Right ventricle myocardium inferior (tissue), 1 donor: Measurements from ENCODE around the gene KIR2DL3. TPM values are rescaled to one million over a fixed set of nuclear protein-coding genes. Genes with fewer than 3 reads are reported as not detected.
"Not testable (repeated sequence)": the region's sequence is repeated elsewhere in the genome, so short reads cannot be mapped to it uniquely, and the experiment has no call there.

Experiments
- ATAC-seq: fragments of 200-7000 bp; cut with Tn5 transposase; one replicate; pipeline ENCODE4 v1.9.1; 2020; ENCODE audit warnings: mild to moderate bottlenecking, moderate library complexity
- DNase-seq: peaks from one replicate; pipeline ENCODE4 v3.0.0; 2021; ENCODE audit errors: missing footprints
- intact Hi-C: fragments of 100-400 bp; cut with DNase I; formaldehyde crosslinking; loops from one replicate; pipeline ENCODE4 v1.11.0; 2022
- long read RNA-seq: library from polyadenylated mRNA; unstranded; transcript quantifications from one replicate; pipeline ENCODE4 v2.0.0, GENCODE V29; 2021
- total RNA-seq: library from RNA; stranded (reverse); fragmentation: NEBNext Ultra II Directional; extraction: Animal tissue kit (Norgen Biotek cat#: 25700); gene quantifications from one replicate; pipeline ENCODE4 v1.2.1, GENCODE V29; 2021
- donor health status: DM: no; HTN: yes; CAD: no; lungs with severe emphysema.

Gene KIR2DL3
- not detected for total RNA-seq
- long read RNA-seq: 0 reads

DNA sequence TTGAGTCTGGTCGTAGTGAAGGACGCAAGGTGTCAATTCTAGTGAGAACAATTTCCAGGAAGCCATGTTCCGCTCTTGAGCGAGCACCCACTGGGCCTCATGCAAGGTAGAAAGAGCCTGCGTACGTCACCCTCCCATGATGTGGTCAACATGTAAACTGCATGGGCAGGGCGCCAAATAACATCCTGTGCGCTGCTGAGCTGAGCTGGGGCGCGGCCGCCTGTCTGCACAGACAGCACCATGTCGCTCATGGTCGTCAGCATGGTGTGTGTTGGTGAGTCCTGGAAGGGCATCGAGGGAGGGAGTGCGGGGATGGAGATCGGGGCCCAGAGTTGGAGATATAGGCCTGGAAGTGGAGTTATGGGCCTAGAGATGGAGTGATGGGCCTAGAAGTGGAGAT is at the start of gene KIR2DL3:
Gene KIR2DL3, plus strand, starts transcription at position 208 of the 400 bp plus-strand sequence. Its CDS starts 33 bp downstream, at position 241.
- intact Hi-C loops, ATAC-seq, DNase-seq: not testable (repeated sequence)

DNA sequence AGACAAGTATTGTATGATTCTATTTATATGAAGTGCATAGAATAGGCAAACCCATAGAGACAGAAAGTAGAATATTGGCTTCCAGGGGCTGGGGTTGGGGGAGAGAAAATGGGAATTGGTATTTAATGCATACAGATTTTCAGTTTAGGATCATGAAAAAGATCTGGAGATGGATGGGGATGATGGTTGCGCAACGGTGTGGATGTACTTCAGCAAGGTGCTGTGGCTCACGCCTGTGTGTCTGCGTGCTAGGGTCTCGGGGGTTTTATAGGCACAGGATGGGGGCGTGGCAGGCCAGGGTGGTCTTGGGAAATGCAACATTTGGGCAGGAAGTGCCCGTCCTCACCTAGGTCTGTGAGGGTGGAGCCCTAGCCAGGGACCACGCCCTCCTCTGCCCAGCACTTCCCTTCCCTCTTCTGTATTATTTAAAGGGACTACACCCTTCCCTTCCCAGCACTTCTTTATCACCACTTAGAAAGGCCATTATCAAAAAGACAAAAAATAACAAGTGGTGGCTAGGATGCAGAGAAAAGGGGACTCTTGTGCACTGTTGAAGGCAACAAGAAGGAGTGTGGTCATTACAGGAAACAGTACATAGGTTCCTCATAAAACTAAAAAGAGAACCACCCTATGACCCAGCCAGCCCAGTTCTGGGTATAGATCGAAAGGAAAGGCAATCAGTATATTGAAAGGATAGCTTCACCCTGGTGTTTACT is 46.6 kb upstream of the KIR2DL3 start:
- DNase-seq (no peak), ATAC-seq (no peak)
- intact Hi-C loops: no loop called here

DNA sequence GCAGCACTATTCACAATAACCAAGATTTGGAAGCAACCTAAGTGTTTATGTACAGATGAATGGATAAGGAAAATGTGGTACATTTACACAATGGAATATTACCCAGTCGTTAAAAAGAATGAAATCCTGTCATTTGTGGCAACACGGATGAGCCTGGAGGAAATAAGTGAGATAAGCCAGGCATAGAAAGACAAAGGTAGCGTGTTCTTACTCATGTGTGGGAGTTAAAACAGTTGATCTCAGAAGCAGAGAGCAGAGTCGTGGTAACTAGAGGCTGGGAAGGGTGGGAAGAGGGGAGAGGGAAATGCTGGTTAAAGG is 46.1 kb upstream of the KIR2DL3 start:
- intact Hi-C loops: no loop called here
- no peak for DNase-seq
- ATAC-seq: no peak

DNA sequence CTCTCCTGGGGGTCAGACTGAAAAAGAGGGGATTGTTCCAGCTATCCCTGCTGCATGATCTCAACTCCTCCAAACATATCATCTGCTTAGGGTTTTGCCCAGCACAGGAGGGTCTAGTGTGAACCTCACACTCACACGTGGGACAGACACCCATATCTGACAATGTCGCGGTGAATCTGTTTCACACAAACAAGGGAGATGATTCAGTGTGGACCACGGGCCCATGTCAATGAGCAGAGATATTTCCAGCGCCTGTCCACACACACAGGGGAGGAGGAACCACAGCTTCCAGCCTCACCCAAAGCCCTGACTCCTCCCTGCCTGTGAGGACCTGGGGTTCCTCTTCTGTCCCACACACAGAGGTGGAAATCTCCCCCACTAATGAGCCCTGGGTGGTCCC is 43.7 kb upstream of the KIR2DL3 start:
- intact Hi-C loops: no loop called here
- DNase-seq: no peak

DNA sequence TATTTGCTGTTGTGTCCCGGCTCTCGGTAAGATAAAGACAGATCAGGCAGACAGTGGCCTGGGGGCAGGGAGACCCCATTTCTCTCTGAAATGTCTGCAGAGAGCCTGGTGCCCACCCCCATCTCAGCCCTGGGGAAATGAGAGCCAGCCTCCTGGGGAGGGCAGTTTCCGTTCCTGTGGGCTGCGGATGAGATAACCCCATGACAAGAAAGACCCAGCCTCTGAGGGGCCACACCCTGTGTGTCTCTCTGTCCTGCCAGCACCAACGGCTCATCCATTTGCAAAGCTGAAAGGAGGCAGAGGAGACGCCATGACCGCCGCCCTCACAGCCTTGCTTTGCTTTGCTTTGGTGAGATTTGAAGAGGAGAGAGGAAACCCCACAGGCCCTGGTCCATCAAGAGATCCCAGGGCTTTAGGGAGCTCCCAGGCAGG is 42.2 kb upstream of the KIR2DL3 start:
- intact Hi-C loops: no loop called here
- ATAC-seq: no peak
- no peak for DNase-seq

More for the DNA sequence above, 43.7 kb upstream of the KIR2DL3 start:
- no peak for ATAC-seq

DNA sequence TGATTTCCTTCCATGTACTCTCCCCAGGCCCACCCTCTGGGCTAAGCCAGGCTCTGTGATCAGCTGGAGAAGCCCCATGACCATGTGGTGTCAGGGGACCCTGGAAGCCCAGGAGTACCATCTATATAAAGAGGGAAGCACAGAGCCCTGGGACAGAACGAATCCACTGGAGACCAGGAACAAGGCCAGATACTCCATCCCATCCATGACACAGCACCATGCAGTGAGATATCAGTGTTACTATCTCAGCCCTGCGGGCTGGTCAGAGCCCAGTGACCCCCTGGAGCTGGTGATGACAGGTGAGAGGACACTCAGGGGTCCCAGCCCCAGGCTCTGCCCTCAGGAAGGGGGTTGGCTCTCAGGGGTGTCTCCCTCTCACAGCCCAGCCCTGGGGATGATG is 41.5 kb upstream of the KIR2DL3 start:
- no peak for ATAC-seq
- intact Hi-C loops: no loop called here
- no peak for DNase-seq

DNA sequence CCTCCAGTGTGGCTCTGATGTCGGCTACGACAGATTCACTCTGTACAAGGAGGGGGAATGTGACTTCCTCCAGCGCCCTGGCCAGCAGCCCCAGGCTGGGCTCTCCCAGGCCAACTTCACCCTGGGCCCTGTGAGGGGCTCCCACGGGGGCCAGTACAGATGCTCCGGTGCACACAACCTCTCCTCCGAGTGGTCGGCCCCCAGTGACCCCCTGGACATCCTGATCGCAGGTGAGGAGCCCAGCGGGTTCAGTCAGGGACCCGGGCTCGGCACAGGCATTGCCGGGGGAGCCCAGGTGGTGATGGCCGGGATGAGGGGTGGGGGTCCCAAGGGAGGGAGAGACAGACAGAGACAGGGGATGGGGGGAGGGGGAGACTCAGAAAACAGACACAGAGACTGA is 40.6 kb upstream of the KIR2DL3 start:
- intact Hi-C loops, ATAC-seq, DNase-seq: not testable (repeated sequence)

DNA sequence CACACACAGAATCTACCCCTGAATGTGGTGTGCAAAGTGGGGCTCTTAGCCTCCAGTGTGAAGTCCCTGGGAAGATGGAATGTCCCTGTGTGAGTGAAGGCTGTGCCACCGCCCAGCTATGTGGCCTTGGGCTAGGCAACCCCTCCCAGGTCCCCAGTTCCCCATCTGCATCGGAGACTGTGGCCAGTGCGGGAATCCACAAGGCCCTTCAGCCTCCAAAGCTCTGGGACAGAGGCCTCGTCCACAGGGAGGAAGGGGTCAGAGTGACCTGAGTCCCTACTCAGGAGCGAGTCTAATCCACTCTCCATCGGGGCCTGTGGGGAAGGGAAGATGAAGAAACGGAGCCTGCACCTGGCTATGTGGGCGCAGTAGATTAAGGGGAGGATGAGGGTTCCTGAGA is 33.4 kb upstream of the KIR2DL3 start:
- intact Hi-C loops: no loop called here
- no peak for ATAC-seq

DNA sequence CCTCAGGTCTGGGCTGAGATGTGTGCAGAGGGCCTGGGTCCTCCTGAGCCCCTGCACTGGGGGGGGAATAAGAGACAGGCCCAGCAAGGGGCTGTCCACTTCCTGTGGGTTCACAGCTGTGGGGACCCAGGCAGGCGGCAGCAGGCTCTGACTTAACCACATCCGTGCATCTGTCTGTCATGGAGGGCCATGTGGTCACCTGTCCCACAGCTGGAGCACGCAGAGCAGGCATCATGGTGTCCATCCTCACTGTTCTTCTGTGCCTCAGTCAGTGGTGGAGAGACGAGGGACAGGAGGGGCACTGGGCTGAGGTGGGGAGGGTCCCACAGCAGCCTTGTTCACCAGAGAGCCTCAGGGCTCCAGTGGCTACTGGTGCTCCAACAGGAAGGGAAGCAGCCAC is 30.4 kb upstream of the KIR2DL3 start:
- no peak for ATAC-seq
- intact Hi-C loops: no loop called here

More for the DNA sequence above, 33.4 kb upstream of the KIR2DL3 start:
- no peak for DNase-seq

DNA sequence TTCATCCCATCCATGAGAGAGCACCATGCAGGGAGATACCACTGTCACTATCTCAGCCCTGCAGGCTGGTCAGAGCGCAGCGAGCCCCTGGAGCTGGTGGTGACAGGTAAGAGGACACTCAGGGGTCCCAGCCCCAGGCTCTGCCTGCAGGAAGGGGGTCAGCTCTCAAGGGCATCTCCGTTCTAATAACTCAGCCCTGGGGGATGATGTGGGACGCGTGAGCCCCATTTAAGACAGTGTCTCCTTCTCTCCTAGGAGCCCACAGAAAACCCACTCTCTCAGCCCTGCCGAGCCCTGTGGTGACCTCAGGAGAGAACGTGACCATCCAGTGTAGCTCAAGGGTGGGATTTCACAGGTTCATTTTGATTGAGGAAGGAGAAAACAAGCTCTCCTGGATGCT is 29.5 kb upstream of the KIR2DL3 start:
- no peak for ATAC-seq
- no peak for DNase-seq
- intact Hi-C loops: no loop called here

More for the DNA sequence above, 30.4 kb upstream of the KIR2DL3 start:
- DNase-seq: no peak

DNA sequence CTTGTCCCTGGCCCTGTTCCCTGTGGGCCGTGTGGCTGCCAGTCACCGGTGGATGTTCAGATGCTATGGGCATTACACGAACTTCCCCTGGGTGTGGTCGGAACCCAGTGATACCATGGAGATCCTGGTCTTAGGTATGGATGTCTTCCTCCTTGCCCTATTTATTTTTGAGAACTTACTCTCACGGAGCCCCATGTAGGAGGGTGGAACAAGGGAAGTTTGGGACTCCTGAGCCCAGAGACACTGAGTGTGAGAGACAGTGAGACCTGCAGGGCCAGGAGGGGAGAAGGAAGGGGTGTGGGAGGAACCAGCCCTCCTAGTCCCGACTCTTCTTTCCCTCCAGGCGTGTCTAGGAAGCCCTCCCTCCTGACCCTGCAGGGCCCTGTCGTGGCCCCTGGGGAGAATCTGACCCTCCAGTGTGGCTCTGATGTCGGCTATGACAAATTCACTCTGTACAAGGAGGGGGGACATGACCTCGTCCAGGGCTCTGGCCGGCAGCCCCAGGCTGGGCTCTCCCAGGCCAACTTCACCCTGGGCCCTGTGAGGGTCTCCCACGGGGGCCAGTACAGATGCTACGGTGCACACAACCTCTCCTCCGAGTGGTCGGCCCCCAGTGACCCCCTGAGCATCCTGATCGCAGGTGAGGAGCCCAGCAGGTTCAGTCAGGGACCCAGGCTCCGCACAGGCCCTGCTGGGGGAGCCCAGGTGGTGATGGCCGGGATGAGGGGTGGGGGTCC is 28.9 kb upstream of the KIR2DL3 start:
- ATAC-seq (no peak), DNase-seq (no peak)
- intact Hi-C loops: no loop called here

DNA sequence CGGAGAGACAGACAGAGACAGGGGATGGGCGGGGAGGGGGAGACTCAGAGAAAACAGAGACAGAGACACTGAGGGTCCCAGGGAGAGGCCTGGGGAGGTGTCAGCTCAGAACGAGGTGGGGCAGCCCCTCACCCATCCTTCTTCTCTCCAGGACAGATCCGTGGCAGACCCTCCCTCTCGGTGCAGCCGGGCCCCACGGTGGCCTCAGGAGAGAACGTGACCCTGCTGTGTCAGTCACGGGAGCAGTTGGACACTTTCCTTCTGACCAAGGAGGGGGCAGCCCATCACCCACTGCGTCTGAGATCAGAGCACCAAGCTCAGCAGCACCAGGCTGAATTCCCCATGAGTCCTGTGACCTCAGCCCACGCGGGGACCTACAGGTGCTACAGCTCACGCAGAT is 28.4 kb upstream of the KIR2DL3 start:
- intact Hi-C loops, ATAC-seq, DNase-seq: not testable (repeated sequence)

DNA sequence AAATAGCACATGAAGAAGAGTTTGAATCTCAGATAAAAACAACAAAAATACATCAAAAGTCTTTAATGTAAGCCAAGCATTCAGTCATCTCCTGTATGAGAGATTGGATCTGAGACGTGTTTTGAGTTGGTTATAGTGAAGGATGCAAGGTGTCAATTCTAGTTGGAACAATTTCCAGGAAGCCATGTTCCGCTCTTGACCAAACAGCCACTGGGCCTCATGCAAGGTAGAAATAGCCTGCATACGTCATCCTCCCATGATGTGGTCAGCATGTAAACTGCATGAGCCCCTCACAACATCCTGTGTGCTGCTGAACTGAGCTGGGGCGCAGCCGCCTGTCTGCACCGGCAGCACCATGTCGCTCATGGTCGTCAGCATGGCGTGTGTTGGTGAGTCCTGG is 14.2 kb upstream of the KIR2DL3 start, which contains the start of gene KIR3DL3:
Gene KIR3DL3, plus strand, starts transcription at position 301 of the 400 bp plus-strand sequence. Its CDS starts 55 bp downstream, at position 356.
- intact Hi-C loops: no loop called here

DNA sequence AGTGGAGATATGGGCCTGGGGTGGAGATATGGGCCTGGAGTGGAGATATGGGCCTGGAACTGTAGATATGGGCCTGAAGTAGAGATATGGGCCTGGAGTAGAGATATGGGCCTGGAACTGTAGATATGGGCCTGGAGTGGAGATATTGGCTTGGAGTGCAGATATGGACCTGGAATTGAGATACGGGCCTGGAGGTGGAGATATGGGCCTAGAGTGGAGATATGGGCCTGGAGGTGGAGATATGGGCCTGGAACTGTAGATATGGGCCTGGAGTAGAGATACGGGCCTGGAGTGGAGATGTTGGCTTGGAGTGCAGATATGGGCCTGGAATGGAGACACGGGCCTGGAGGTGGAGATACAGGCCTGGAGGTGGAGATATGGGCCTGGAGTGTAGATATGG is 13.7 kb upstream of the KIR2DL3 start:
- ATAC-seq: no peak
- no peak for DNase-seq
- intact Hi-C loops: no loop called here

More for the DNA sequence above, 14.2 kb upstream of the KIR2DL3 start, which contains the start of gene KIR3DL3:
- no peak for ATAC-seq
- no peak for DNase-seq

DNA sequence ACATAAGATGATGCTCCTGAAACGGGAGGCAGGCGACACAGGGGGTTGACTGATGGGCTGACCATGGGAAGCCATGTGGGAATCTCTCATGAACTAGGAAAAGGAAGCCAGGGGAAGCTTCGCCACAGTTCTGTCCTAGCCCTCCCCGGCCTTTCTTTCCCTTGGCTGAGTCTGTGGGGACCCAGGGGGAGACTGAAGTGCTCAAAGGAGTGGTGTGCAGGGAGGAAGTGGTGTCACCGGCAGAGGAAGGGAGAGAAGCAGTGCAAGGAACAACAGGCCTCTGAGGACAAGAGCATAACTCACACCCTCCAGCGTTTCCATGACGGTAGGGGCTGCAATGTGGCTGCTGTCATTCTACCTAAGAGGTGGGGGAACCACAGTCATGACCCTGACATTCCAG is 13.0 kb upstream of the KIR2DL3 start:
- ATAC-seq: no peak
- intact Hi-C loops: no loop called here
- DNase-seq: no peak

DNA sequence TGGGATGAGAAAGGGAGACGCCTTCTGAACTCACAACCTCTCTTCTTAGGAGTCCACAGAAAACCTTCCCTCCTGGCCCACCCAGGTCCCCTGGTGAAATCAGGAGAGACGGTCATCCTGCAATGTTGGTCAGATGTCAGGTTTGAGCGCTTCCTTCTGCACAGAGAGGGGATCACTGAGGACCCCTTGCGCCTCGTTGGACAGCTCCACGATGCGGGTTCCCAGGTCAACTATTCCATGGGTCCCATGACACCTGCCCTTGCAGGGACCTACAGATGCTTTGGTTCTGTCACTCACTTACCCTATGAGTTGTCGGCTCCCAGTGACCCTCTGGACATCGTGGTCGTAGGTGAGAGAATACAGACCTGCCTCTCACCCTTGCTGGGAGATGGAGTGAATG is 10.8 kb upstream of the KIR2DL3 start:
- ATAC-seq (no peak), DNase-seq (no peak)
- intact Hi-C loops: no loop called here

DNA sequence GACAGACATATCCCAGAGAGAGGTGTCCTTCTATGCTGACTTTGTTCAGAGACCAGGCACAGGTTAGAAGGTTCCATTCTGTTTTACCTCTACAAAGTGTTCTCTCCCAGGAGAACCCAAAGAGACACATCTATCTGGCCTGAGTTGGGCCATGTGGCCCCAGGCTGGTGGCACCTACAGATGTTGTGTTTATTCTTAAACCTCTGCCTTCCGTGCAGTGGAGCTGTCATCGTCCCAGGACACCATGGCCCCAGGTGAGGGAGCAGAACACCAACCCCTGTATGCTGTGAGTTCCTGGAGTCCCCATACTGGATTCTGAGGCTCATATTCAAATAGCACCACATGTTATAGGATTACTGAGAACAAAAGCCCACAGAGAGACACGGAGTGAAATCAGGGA is 10.1 kb upstream of the KIR2DL3 start:
- intact Hi-C loops: no loop called here
- DNase-seq: no peak

DNA sequence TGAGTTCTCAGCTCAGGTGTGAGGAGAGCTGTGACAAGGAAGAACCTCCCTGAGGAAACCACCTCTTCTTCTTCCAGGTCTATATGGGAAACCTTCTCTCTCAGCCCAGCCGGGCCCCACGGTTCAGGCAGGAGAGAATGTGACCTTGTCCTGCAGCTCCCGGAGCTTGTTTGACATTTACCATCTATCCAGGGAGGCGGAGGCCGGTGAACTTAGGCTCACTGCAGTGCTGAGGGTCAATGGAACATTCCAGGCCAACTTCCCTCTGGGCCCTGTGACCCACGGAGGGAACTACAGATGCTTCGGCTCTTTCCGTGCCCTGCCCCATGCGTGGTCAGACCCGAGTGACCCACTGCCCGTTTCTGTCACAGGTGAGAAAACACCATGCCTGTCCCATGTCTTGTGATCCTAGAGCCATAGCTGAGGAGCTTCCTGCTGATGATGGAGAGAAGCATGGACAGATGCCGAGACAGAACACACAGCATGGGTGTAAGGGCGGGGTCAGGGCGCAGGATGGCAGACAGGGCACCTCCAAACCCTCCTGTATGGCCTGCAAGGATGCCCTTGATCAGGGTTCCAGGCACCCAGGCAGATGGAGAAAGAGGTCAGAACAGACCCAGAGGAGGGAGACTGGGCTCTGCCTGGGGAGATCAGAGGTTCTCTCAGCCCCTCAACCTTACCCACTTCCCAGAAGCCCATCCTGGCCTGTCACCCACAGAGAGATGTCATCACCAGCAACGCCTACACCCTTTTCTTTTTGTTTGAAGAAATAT is 8.7 kb upstream of the KIR2DL3 start:
- intact Hi-C loops: no loop called here
- DNase-seq: no peak
- ATAC-seq: no peak

More for the DNA sequence above, 10.1 kb upstream of the KIR2DL3 start:
- ATAC-seq: no peak

DNA sequence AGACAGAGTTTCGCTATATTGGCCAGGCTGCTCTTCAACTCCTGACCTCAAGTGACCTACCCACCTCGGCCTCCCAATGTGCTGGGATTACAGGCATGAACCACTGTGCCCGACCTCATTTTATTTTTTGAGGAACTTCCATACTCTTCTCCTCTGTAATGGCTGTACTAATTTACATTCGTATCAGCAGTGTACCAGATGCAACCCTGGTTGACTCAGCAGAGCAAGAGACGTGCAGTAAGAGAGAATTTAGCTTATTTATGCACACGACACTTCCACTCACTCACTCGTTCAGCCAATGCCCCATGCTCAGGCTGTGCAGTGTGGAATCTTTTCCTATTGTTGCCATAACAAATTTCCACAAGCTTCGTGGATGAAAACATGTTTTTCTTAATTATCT is 7.1 kb upstream of the KIR2DL3 start:
- no peak for DNase-seq
- intact Hi-C loops: no loop called here
- no peak for ATAC-seq
